Measurements from ENCODE around the gene PDE4A. TPM values are rescaled to one million over a fixed set of nuclear protein-coding genes. Genes with fewer than 3 reads are reported as not detected.

PDE4A gene
- total RNA-seq (2022; extraction: Qiagen RNA extraction), result 3.5 to 4.7 TPM (median 4.3 TPM) in 5 replicates

GRCh38 chr19:10420444-10421239 is at the start of gene PDE4A:
Gene PDE4A, plus strand, starts transcription at chr19:10420538. Its CDS starts 227 bp downstream, at chr19:10420765.

GRCh38 chr19:10380313-10381102 is 39.8 kb upstream of the PDE4A start, which contains the start of gene TYK2:
Gene TYK2, minus strand, starts transcription at chr19:10380572. Its CDS starts 2,166 bp downstream, at chr19:10378406.

GRCh38 chr19:10403137-10404021 is 17.0 kb upstream of the PDE4A start, which contains the start of gene CDC37:
Gene CDC37, minus strand, starts transcription at chr19:10403542. Its CDS starts 63 bp downstream, at chr19:10403479.

GRCh38 chr19:10503002-10503789 is 82.9 kb downstream of the PDE4A start, which contains the start of gene KEAP1:
Gene KEAP1, minus strand, starts transcription at chr19:10503356. Its CDS starts 3,323 bp downstream, at chr19:10500033.

GRCh38 chr19:10517361-10517759 is 97.0 kb downstream of the PDE4A start, which contains the start of gene S1PR5:
Gene S1PR5, minus strand, starts transcription at chr19:10517447. Its CDS starts 2,436 bp downstream, at chr19:10515011.

Other genes with a start within 250 kb of the PDE4A start
- gene DNMT1, start 225.6 kb upstream of the PDE4A start, total RNA-seq (2022; extraction: Qiagen RNA extraction), result 52.4 to 68.4 TPM (median 59.6 TPM) in 5 replicates
- gene S1PR2, start 189.2 kb upstream of the PDE4A start, total RNA-seq (2022; extraction: Qiagen RNA extraction), result 0.75 to 1.1 TPM (median 0.78 TPM) in 5 replicates
- 59.3 to 80.0 TPM (median 72.9 TPM) in 5 replicates for gene MRPL4, start 168.3 kb upstream of the PDE4A start, total RNA-seq (2022; extraction: Qiagen RNA extraction)
- 3.4 to 5.0 TPM (median 4.4 TPM) in 5 replicates for gene ICAM1, start 149.4 kb upstream of the PDE4A start, total RNA-seq (2022; extraction: Qiagen RNA extraction)
- not detected in 5 replicates for gene ICAM4, start 133.6 kb upstream of the PDE4A start, total RNA-seq (2022; extraction: Qiagen RNA extraction)
- 0.29 to 1.4 TPM (median 1.1 TPM) in 5 replicates for gene ICAM5, start 130.6 kb upstream of the PDE4A start, total RNA-seq (2022; extraction: Qiagen RNA extraction)
- 1.3 to 2.4 TPM (median 1.9 TPM) in 5 replicates for gene ZGLP1, start 110.7 kb upstream of the PDE4A start, total RNA-seq (2022; extraction: Qiagen RNA extraction)
- gene FDX2, start 104.5 kb upstream of the PDE4A start, total RNA-seq (2022; extraction: Qiagen RNA extraction), result 23.7 to 43.6 TPM (median 32.4 TPM) in 5 replicates
- 19.6 to 27.9 TPM (median 27.6 TPM) in 5 replicates for gene RAVER1, start 87.0 kb upstream of the PDE4A start, total RNA-seq (2022; extraction: Qiagen RNA extraction)
- 5.4 to 10.2 TPM (median 8.5 TPM) in 5 replicates for gene ICAM3, start 80.9 kb upstream of the PDE4A start, total RNA-seq (2022; extraction: Qiagen RNA extraction)
- 28.5 to 52.2 TPM (median 42.1 TPM) in 5 replicates for gene TYK2, start 40.0 kb upstream of the PDE4A start, total RNA-seq (2022; extraction: Qiagen RNA extraction)
- gene CDC37, start 17.0 kb upstream of the PDE4A start, total RNA-seq (2022; extraction: Qiagen RNA extraction), result 167 to 206 TPM (median 175 TPM) in 5 replicates
- gene KEAP1, start 82.8 kb downstream of the PDE4A start, total RNA-seq (2022; extraction: Qiagen RNA extraction), result 47.6 to 59.3 TPM (median 55.4 TPM) in 5 replicates
- 1.2 to 2.0 TPM (median 1.5 TPM) in 5 replicates for gene S1PR5, start 96.9 kb downstream of the PDE4A start, total RNA-seq (2022; extraction: Qiagen RNA extraction)
- 15.2 to 25.8 TPM (median 20.7 TPM) in 5 replicates for gene ATG4D, start 123.4 kb downstream of the PDE4A start, total RNA-seq (2022; extraction: Qiagen RNA extraction)
- gene KRI1, start 145.5 kb downstream of the PDE4A start, total RNA-seq (2022; extraction: Qiagen RNA extraction), result 13.9 to 16.6 TPM (median 16.0 TPM) in 5 replicates
- 4.9 to 7.5 TPM (median 6.7 TPM) in 5 replicates for gene CDKN2D, start 148.4 kb downstream of the PDE4A start, total RNA-seq (2022; extraction: Qiagen RNA extraction)
- 26.8 to 54.6 TPM (median 42.7 TPM) in 5 replicates for gene AP1M2, start 166.8 kb downstream of the PDE4A start, total RNA-seq (2022; extraction: Qiagen RNA extraction)
- gene SLC44A2, start 205.0 kb downstream of the PDE4A start, total RNA-seq (2022; extraction: Qiagen RNA extraction), result 6.8 to 8.0 TPM (median 7.3 TPM) in 5 replicates
- gene ILF3, start 233.8 kb downstream of the PDE4A start, total RNA-seq (2022; extraction: Qiagen RNA extraction), result 155 to 172 TPM (median 168 TPM) in 5 replicates